Measurements from ENCODE around the gene SUCO.

GRCh38 chr1:172622541-172622940 is 89.6 kb downstream of the SUCO start:
- TF ChIP-seq, protein P1, sequence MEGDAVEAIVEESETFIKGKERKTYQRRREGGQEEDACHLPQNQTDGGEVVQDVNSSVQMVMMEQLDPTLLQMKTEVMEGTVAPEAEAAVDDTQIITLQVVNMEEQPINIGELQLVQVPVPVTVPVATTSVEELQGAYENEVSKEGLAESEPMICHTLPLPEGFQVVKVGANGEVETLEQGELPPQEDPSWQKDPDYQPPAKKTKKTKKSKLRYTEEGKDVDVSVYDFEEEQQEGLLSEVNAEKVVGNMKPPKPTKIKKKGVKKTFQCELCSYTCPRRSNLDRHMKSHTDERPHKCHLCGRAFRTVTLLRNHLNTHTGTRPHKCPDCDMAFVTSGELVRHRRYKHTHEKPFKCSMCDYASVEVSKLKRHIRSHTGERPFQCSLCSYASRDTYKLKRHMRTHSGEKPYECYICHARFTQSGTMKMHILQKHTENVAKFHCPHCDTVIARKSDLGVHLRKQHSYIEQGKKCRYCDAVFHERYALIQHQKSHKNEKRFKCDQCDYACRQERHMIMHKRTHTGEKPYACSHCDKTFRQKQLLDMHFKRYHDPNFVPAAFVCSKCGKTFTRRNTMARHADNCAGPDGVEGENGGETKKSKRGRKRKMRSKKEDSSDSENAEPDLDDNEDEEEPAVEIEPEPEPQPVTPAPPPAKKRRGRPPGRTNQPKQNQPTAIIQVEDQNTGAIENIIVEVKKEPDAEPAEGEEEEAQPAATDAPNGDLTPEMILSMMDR (IDR thresholded peaks at IDR 0.05) = no peak
- TF ChIP-seq POLR2A (IDR thresholded peaks at IDR 0.05) (no peak), POLR2AphosphoS5 (IDR thresholded peaks at IDR 0.05; ENCODE audit: insufficient read depth in 1 of 2, low read depth in 1 of 2) (no peak)

Data from vagina (tissue), 2 donors.